ENCODE data around the gene CCDC85C. TPM values are rescaled to one million over a fixed set of nuclear protein-coding genes. Genes with fewer than 3 reads are reported as not detected.

Gene CCDC85C
- total RNA-seq, 1 experiment from 2014 or later, result 42.3 TPM

DNA sequence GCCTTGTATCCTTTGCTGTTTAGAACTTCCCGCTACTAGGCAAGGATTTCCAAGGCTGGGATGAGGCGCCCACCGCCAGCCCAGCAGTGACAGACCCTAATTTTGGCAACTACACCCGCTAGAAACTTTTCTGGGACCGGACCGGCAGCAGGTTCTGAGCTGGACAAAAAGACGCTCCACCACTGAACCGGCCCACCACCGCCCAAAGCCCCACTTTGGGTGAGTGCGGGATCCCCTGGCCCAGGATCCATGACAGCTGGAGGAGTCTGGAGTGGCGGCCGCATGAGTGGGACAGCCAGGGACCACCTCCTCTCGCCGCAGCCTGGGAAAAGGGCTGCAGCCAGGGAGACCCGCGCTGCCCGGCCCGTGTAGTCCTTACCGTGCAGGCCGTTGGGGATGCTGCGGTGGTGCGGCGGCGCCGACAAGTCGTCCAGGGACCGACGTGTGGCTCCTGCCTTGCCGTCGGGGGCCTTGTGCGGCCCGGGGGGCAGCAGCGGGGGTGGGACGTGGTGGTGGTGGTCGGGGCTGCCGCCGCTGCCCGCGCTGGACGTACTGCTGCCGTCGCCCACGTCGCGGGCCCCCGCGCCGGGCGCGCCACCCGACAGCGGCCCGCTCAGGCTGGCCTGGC lies 1.1 kb downstream of the CCDC85C start:
- peak overlapping the region; percentile 73 for H3K4me2 ChIP-seq (ENCODE audit: low read length)
- ChIA-PET RAD21 (ENCODE audit: low non-redundant PET in 1 of 2, low total read pairs in 2 of 2, uncharacterized antibody in 2 of 2, unreplicated experiment in 2 of 2) (no interaction called here), CTCF (no interaction called here), POLR2A (no interaction called here)
- intact Hi-C loops (cut with micrococcal nuclease), result no loop called here
- H2AFZ ChIP-seq (ENCODE audit: low read depth, low read length, poor library complexity, severe bottlenecking), result no peak overlapping the region
- TF ChIP-seq, protein P1, sequence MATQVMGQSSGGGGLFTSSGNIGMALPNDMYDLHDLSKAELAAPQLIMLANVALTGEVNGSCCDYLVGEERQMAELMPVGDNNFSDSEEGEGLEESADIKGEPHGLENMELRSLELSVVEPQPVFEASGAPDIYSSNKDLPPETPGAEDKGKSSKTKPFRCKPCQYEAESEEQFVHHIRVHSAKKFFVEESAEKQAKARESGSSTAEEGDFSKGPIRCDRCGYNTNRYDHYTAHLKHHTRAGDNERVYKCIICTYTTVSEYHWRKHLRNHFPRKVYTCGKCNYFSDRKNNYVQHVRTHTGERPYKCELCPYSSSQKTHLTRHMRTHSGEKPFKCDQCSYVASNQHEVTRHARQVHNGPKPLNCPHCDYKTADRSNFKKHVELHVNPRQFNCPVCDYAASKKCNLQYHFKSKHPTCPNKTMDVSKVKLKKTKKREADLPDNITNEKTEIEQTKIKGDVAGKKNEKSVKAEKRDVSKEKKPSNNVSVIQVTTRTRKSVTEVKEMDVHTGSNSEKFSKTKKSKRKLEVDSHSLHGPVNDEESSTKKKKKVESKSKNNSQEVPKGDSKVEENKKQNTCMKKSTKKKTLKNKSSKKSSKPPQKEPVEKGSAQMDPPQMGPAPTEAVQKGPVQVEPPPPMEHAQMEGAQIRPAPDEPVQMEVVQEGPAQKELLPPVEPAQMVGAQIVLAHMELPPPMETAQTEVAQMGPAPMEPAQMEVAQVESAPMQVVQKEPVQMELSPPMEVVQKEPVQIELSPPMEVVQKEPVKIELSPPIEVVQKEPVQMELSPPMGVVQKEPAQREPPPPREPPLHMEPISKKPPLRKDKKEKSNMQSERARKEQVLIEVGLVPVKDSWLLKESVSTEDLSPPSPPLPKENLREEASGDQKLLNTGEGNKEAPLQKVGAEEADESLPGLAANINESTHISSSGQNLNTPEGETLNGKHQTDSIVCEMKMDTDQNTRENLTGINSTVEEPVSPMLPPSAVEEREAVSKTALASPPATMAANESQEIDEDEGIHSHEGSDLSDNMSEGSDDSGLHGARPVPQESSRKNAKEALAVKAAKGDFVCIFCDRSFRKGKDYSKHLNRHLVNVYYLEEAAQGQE (IDR thresholded peaks at IDR 0.05; ENCODE audit: low read depth), result no peak
- TF ChIP-seq, protein P2, sequence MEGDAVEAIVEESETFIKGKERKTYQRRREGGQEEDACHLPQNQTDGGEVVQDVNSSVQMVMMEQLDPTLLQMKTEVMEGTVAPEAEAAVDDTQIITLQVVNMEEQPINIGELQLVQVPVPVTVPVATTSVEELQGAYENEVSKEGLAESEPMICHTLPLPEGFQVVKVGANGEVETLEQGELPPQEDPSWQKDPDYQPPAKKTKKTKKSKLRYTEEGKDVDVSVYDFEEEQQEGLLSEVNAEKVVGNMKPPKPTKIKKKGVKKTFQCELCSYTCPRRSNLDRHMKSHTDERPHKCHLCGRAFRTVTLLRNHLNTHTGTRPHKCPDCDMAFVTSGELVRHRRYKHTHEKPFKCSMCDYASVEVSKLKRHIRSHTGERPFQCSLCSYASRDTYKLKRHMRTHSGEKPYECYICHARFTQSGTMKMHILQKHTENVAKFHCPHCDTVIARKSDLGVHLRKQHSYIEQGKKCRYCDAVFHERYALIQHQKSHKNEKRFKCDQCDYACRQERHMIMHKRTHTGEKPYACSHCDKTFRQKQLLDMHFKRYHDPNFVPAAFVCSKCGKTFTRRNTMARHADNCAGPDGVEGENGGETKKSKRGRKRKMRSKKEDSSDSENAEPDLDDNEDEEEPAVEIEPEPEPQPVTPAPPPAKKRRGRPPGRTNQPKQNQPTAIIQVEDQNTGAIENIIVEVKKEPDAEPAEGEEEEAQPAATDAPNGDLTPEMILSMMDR (IDR thresholded peaks at IDR 0.05 in 2 of 3, conservative IDR thresholded peaks at IDR 0.05 in 1 of 3; ENCODE audit: borderline replicate concordance in 1 of 3, insufficient read depth in 1 of 3, low read depth in 2 of 3, low read length in 2 of 3), result no peak
- TF ChIP-seq YY1 (IDR thresholded peaks at IDR 0.05; ENCODE audit: extremely low read depth, insufficient replicate concordance, low read depth, low read length), result no peak
- TF ChIP-seq TCF7L2 (IDR thresholded peaks at IDR 0.05; ENCODE audit: borderline replicate concordance, extremely low read depth, insufficient read depth, insufficient read length), result no peak
- no peak for TF ChIP-seq ATF3 (IDR thresholded peaks at IDR 0.05)
- no peak for TF ChIP-seq CEBPB (IDR thresholded peaks at IDR 0.05; ENCODE audit: low read depth)
- no peak for TF ChIP-seq MAX (IDR thresholded peaks at IDR 0.05)
- no peak for TF ChIP-seq EGR1 (IDR thresholded peaks at IDR 0.05; ENCODE audit: low read depth)
- no peak for TF ChIP-seq SIN3A (IDR thresholded peaks at IDR 0.05; ENCODE audit: low read depth)
- no peak for TF ChIP-seq RAD21 (IDR thresholded peaks at IDR 0.05; ENCODE audit: low read depth)
- TF ChIP-seq ZNF274 (IDR thresholded peaks at IDR 0.05; ENCODE audit: low read depth, low read length), result no peak
- TF ChIP-seq SP1 (IDR thresholded peaks at IDR 0.05; ENCODE audit: low read depth), result no peak
- TF ChIP-seq POLR2AphosphoS5 (IDR thresholded peaks at IDR 0.05; ENCODE audit: low read depth, low read length), result no peak
- no peak for TF ChIP-seq ZFX (IDR thresholded peaks at IDR 0.05)
- TF ChIP-seq FOSL1 (IDR thresholded peaks at IDR 0.05; ENCODE audit: low read depth), result no peak
- H3K9me2 ChIP-seq (ENCODE audit: insufficient read depth), result no peaks in the 10 kb centered on the region
- no peaks in the 10 kb centered on the region for H3K27me3 ChIP-seq (ENCODE audit: insufficient read depth, low read length)
- peak overlapping the region; percentile 31 for H3K9ac ChIP-seq (ENCODE audit: low read length)
- no peaks in the 10 kb centered on the region for H3K36me3 ChIP-seq (ENCODE audit: control insufficient read depth in 1 of 2, insufficient read depth in 2 of 2, low read length in 2 of 2)
- peaks cover 51% of the 10 kb centered on the region for H3K79me2 ChIP-seq (ENCODE audit: insufficient read depth, low read length)
- peaks cover 19 to 32% of the 10 kb centered on the region in 2 experiments for H3K4me1 ChIP-seq (ENCODE audit: control insufficient read depth in 1 of 2, insufficient read depth in 2 of 2, low read length in 2 of 2)
- H3K9me3 ChIP-seq (ENCODE audit: control insufficient read depth in 1 of 2, insufficient read depth in 1 of 2, low read depth in 1 of 2, low read length in 2 of 2), result no peaks in the 10 kb centered on the region
- H3K27ac ChIP-seq (ENCODE audit: low read depth, low read length), result no peak overlapping the region; the same call in 1 of the 2 replicates
- peak overlapping the region; percentile 31 to 52 for H3K4me3 ChIP-seq (replicated peaks in 1 of 2; ENCODE audit: low read depth in 1 of 2, low read length in 2 of 2)
- BruUV-seq (replicated peaks), result no TSS peak
- no peak for ATAC-seq
- DNase-seq (ENCODE audit: low read depth, low spot score), result no peak
- H4K20me1 ChIP-seq (ENCODE audit: insufficient read depth), result no peaks in the 10 kb centered on the region

Data from HCT116 (cell line).